DND-41 (cell line): Measurements from ENCODE around the gene BCL2L14.
"Not testable (repeated sequence)": the region's sequence is repeated elsewhere in the genome, so short reads cannot be mapped to it uniquely, and the experiment has no call there.

Experiments used
- ATAC-seq: fragments of 200-7000 bp; cut with Tn5 transposase; 3 replicates; pipeline ENCODE4 v1.9.1; 2021; ENCODE audit warnings: low read depth; ENCODE audit not compliant: insufficient read depth
- DNase-seq: peaks from one replicate; pipeline ENCODE4 v3.0.0-alpha.2; 2020
- H2AFZ ChIP-seq: 2 replicates; pipeline ENCODE4 v1.6.0; 2012; ENCODE audit warnings: low read depth, low read length
- H3K27ac ChIP-seq: 2 replicates; pipeline ENCODE4 v1.5.1; 2012; ENCODE audit warnings: low read length, inconsistent platforms
- H3K27me3 ChIP-seq: fragments of 200-600 bp; sonication (generic); 2 replicates; pipeline ENCODE4 v1.6.0; 2012; ENCODE audit warnings: low read length, mild to moderate bottlenecking, inconsistent platforms; ENCODE audit not compliant: insufficient read depth, poor library complexity
- H3K36me3 ChIP-seq: 2 replicates; pipeline ENCODE4 v1.5.1; 2012; ENCODE audit warnings: low read length, inconsistent platforms; ENCODE audit not compliant: insufficient read depth
- H3K4me1 ChIP-seq: 2 replicates; pipeline ENCODE4 v1.5.1; 2012; ENCODE audit warnings: mild to moderate bottlenecking, low read length; ENCODE audit not compliant: insufficient read depth
- H3K4me2 ChIP-seq: 2 replicates; pipeline ENCODE4 v1.6.0; 2012; ENCODE audit warnings: mild to moderate bottlenecking, moderate library complexity, low read length, inconsistent platforms; ENCODE audit not compliant: insufficient read depth
- H3K4me3 ChIP-seq, 2 experiments: fragments of 200-600 bp in 1 of 2; shearing (Covaris generic) in 1 of 2; 2 replicates each; pipeline ENCODE4 v1.5.1; 2012 to 2016; ENCODE audit warnings: inconsistent platforms in 2 of 2, low read length in 2 of 2, mild to moderate bottlenecking in 2 of 2, low read depth in 1 of 2, moderate library complexity in 1 of 2
- H3K79me2 ChIP-seq: 2 replicates; pipeline ENCODE4 v1.6.0; 2012; ENCODE audit warnings: low read length, inconsistent platforms; ENCODE audit not compliant: insufficient read depth
- H3K9ac ChIP-seq: 2 replicates; pipeline ENCODE4 v1.6.0; 2012; ENCODE audit warnings: low read depth, mild to moderate bottlenecking, inconsistent platforms, low read length, moderate library complexity
- H3K9me3 ChIP-seq: 2 replicates; pipeline ENCODE4 v1.5.1; 2012; ENCODE audit warnings: low read length, moderate library complexity, mild to moderate bottlenecking, inconsistent platforms; ENCODE audit not compliant: insufficient read depth, severe bottlenecking
- H4K20me1 ChIP-seq: 2 replicates; pipeline ENCODE4 v1.6.0; 2012; ENCODE audit warnings: low read length; ENCODE audit not compliant: insufficient read depth
- EZH2 ChIP-seq: IDR thresholded peaks from 3 replicates; pipeline ENCODE4 v1.6.1; 2012; ENCODE audit warnings: borderline replicate concordance, low read depth, mild to moderate bottlenecking, moderate library complexity, low read length, inconsistent platforms; ENCODE audit not compliant: severe bottlenecking
- TF ChIP-seq, protein P1 (sequence below): IDR thresholded peaks from 2 replicates; pipeline ENCODE4 v1.5.1; 2012; ENCODE audit warnings: borderline replicate concordance, low read length, moderate library complexity, mild to moderate bottlenecking; ENCODE audit not compliant: poor library complexity, severe bottlenecking; ENCODE audit errors: extremely low read depth

The BCL2L14 gene

DNA sequence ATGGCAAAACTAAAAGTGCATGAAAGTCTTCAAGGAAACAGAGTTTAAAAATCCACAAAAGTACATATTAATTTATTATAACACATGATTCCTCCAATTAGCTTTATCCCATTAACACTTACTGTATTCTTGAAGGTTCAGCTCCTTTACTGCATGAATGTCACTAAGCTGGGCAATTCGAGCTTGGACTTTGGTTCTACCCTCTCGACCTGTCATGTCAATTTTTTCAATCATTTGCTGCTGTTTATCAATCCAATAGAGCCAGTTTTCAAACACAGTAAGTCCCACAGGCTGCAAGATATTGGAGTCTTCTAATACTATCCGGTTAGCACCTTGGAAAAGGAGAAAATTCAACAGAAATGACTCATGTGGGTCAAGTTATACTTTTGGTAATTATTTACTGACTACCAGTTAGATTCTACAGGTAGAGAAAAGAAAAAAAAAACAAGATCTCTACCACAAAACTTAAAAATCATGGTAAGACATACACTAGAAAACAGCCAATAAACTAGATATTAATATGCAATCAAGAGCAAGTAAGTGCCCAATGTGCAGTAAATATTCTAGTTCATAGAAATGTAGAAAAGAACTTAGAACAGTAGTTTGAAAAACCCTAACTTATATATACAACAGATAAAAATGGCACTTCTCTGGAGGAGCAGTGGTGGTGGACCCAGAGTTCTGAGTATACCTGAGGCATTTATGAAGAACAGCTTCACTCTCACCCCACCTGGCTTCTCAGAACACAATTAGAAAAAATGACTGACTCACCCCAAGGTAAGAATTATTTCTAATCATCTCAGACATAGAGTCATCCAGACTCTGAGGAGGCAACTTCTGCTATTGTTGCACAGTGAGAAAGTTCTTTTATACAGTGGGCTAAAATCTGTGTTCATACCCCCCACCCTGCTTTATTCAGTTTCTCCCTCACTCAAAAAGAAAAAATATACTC is 67.7 kb downstream of the BCL2L14 start:
- ATAC-seq (no peak), DNase-seq (no peak)
- Histone ChIP-seq H3K9me3 (no peaks in the 10 kb centered on the region), H3K9ac (no peak overlapping the region), H2AFZ (no peak overlapping the region), H4K20me1 (no peaks in the 10 kb centered on the region), H3K79me2 (no peaks in the 10 kb centered on the region), H3K4me3 (no peak overlapping the region), H3K36me3 (peaks cover 4% of the 10 kb centered on the region; the same call in 1 of the 2 replicates), H3K4me1 (no peaks in the 10 kb centered on the region), H3K27ac (no peak overlapping the region), H3K27me3 (no peaks in the 10 kb centered on the region), H3K4me2 (no peak overlapping the region)
- TF ChIP-seq, protein P1, sequence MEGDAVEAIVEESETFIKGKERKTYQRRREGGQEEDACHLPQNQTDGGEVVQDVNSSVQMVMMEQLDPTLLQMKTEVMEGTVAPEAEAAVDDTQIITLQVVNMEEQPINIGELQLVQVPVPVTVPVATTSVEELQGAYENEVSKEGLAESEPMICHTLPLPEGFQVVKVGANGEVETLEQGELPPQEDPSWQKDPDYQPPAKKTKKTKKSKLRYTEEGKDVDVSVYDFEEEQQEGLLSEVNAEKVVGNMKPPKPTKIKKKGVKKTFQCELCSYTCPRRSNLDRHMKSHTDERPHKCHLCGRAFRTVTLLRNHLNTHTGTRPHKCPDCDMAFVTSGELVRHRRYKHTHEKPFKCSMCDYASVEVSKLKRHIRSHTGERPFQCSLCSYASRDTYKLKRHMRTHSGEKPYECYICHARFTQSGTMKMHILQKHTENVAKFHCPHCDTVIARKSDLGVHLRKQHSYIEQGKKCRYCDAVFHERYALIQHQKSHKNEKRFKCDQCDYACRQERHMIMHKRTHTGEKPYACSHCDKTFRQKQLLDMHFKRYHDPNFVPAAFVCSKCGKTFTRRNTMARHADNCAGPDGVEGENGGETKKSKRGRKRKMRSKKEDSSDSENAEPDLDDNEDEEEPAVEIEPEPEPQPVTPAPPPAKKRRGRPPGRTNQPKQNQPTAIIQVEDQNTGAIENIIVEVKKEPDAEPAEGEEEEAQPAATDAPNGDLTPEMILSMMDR: no peak
- TF ChIP-seq EZH2: no peak

DNA sequence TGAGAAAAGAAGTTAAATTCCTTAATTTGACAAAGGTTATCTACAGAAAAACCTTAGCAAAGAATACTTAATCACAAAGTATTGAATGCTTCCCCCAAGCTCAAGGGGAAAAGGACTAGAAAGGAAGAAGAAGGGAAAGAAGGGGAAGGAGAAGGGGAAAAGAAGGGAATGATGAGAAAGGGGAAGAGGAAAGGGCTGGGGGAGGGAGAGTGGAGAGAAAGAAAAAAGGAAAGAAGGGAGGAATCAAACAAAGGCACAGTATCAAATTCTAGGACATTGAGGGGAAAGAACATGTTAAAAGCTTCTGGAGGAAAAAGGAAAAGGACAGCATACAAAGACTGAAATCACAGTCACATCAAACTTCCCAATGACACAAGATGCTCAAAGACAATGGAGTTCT is 70.3 kb downstream of the BCL2L14 start:
- Histone ChIP-seq H3K9ac (no peak overlapping the region), H3K27ac (no peak overlapping the region), H3K4me1 (no peaks in the 10 kb centered on the region), H3K4me3 (no peak overlapping the region), H3K4me2 (no peak overlapping the region), H3K79me2 (no peaks in the 10 kb centered on the region), H3K36me3 (peaks cover 4% of the 10 kb centered on the region; the same call in 1 of the 2 replicates), H3K27me3 (no peaks in the 10 kb centered on the region), H2AFZ (no peak overlapping the region), H4K20me1 (no peaks in the 10 kb centered on the region), H3K9me3 (no peaks in the 10 kb centered on the region)
- no peak for DNase-seq
- no peak for ATAC-seq
- TF ChIP-seq, protein P1: no peak
- TF ChIP-seq EZH2: no peak

DNA sequence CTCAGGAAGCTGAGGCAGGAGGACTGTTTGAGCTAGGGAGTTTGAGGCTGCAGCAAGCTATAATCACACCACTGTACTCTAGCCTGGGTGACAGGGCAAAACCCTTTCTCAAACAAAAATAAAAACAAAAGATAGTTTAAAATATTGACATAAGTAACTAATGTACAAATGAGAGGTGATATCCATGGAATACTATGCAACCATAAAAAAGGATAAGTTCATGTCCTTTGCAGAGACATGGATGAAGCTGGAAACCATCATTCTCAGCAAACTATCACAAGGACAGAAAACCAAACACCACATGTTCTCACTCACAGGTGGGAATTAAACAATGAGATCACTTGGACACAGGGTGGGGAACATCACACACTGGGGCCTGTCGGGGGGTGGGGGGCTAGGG is 73.8 kb downstream of the BCL2L14 start:
- not testable (repeated sequence) for H3K4me1 ChIP-seq, H3K36me3 ChIP-seq, H4K20me1 ChIP-seq, H3K27ac ChIP-seq, H3K9ac ChIP-seq, H3K27me3 ChIP-seq, H3K9me3 ChIP-seq, H3K79me2 ChIP-seq, ATAC-seq, DNase-seq, H3K4me3 ChIP-seq, H2AFZ ChIP-seq, H3K4me2 ChIP-seq

DNA sequence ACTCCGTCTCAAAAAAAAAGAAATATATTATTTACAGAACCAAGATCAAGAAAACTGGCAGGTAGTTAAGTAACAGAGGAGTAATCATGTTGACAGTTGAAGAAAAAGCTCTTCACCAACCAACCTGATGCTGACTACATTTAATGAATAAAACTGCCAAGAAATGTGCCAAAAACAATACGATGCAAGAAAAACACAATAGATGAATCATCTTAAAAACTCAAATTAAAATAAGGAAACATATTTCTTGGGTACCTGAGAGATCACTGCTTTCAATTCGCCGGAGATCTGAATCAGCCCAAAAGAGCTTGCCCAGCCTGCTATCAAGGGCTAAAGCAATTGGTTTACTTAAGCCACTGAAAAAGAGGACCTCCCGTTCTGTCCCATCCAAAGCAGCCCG is 76.4 kb downstream of the BCL2L14 start:
- ATAC-seq: no peak
- H3K36me3 ChIP-seq: peaks cover 9% of the 10 kb centered on the region; the same call in 1 of the 2 replicates

More for the DNA sequence above, 76.4 kb downstream of the BCL2L14 start:
- Histone ChIP-seq H3K79me2 (no peaks in the 10 kb centered on the region), H3K27ac (no peak overlapping the region), H3K9ac (no peak overlapping the region), H4K20me1 (no peaks in the 10 kb centered on the region), H3K9me3 (no peaks in the 10 kb centered on the region), H2AFZ (no peak overlapping the region), H3K27me3 (no peaks in the 10 kb centered on the region), H3K4me1 (no peaks in the 10 kb centered on the region), H3K4me3 (no peak overlapping the region), H3K4me2 (no peak overlapping the region)
- DNase-seq: no peak
- TF ChIP-seq EZH2: no peak
- TF ChIP-seq, protein P1: no peak
